Gastroesophageal sphincter (tissue), 4 donors: ENCODE results near the gene CRACR2B. TPM values are rescaled to one million over a fixed set of nuclear protein-coding genes. Genes with fewer than 3 reads are reported as not detected.

Source experiments
- ATAC-seq: fragments of 150-250 bp; one replicate; pipeline ENCODE4 v1.9.1; 2016; ENCODE audit warnings: mild to moderate bottlenecking, moderate library complexity
- H3K27ac ChIP-seq, 4 donors: fragments of 200-600 bp; sonication (generic) in 3 of 4; 1 replicate in 3 of 4; 2 replicates in 1 of 4; pipeline ENCODE4 v1.5.1; 2016 to 2019
- H3K27me3 ChIP-seq: fragments of 200-600 bp; sonication (generic); one replicate; pipeline ENCODE4 v1.5.1; 2019
- H3K36me3 ChIP-seq, 2 donors: fragments of 200-600 bp; sonication (generic); one replicate each; pipeline ENCODE4 v1.5.1; 2019; ENCODE audit warnings: control low read depth in 1 of 2
- H3K4me1 ChIP-seq, 3 donors: fragments of 200-600 bp; sonication (generic); 1 replicate in 2 of 3; 2 replicates in 1 of 3; pipeline ENCODE4 v1.5.1; 2016 to 2019; ENCODE audit warnings: control low read depth in 2 of 3
- H3K4me3 ChIP-seq, 2 donors: fragments of 200-600 bp; sonication (generic); one replicate each; pipeline ENCODE4 v1.5.1; 2019; ENCODE audit warnings: mild to moderate bottlenecking in 1 of 2, moderate library complexity in 1 of 2
- H3K9me3 ChIP-seq, 3 donors: fragments of 200-600 bp; sonication (generic); one replicate each; pipeline ENCODE4 v1.5.1; 2017 to 2019; ENCODE audit warnings: control low read depth in 2 of 3
- EP300 ChIP-seq: sonication (generic); formaldehyde crosslinking; IDR thresholded peaks from one replicate; pipeline ENCODE4 v1.6.1; 2017; ENCODE audit warnings: antibody characterized with exemption, mild to moderate bottlenecking
- POLR2A ChIP-seq, 2 donors: fragments of 450-650 bp; IDR thresholded peaks; one replicate each; pipeline ENCODE4 v1.6.1; 2017; ENCODE audit warnings: antibody characterized with exemption in 2 of 2, mild to moderate bottlenecking in 2 of 2, moderate library complexity in 1 of 2
- POLR2AphosphoS5 ChIP-seq: sonication (generic); formaldehyde crosslinking; IDR thresholded peaks from one replicate; pipeline ENCODE4 v1.6.1; 2017; ENCODE audit warnings: antibody characterized with exemption
- WGBS, 2 donors: methylation state at CpG; one replicate each; pipeline ENCODE4 v1.1.5; 2018; ENCODE audit warnings: low coverage in 1 of 2; 5-methylcytosine and 5-hydroxymethylcytosine counted together
- total RNA-seq, 4 donors: library from RNA; depleted of rRNA; stranded (reverse); fragments of >200 nt; gene quantifications; one replicate each; pipeline ENCODE4 v1.1.0, GENCODE V29; 2016
- TF ChIP-seq, protein P1 (sequence below), 4 experiments: fragments of 200-600 bp in 2 of 4; fragments of 450-650 bp in 2 of 4; sonication (generic) in 1 of 4; IDR thresholded peaks; one replicate each; pipeline ENCODE4 v1.5.1; 2017 to 2019; ENCODE audit warnings: antibody characterized with exemption in 4 of 4, mild to moderate bottlenecking in 2 of 4, moderate library complexity in 2 of 4

The CRACR2B gene
- total RNA-seq, 4 donors from 2014 or later = 4.1 to 10.3 (median 6.4) TPM

DNA sequence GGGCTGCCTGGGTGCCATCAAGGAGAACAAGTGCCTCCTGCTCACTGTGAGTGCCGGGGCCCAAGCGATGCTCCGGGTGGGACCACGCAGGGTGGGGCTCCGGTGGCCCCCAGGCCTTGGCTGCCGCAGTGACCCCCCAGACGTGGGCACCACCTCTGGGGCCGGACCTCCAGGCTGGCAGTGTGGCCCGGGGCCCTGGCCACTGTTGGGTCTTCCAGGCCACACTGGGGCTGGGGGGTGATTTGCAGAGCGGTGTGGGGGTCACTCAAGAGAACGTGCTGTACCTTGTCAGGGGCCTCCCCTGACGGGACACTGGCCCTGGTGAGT is 34.9 kb downstream of the CRACR2B start:
- peak overlapping the region in 1 of 4 donors; percentile 12 for H3K27ac ChIP-seq
- H3K9me3 ChIP-seq = no peaks in the 10 kb centered on the region
- H3K4me1 ChIP-seq = peaks cover 0 to 50% (median 16%) of the 10 kb centered on the region in 3 donors
- H3K27me3 ChIP-seq = no peaks in the 10 kb centered on the region
- no peak for ATAC-seq
- WGBS, 2 donors = 100% methylated on average over 3 of the region's 12 CpGs; no CpG with 5 or more reads in 1 of the 2 donors
- no peak overlapping the region for H3K4me3 ChIP-seq
- H3K36me3 ChIP-seq = peaks cover 0 to 64% of the 10 kb centered on the region in 2 donors
- TF ChIP-seq POLR2A (IDR thresholded peaks at IDR 0.05) (no peak), EP300 (no peak), POLR2AphosphoS5 (no peak)
- TF ChIP-seq, protein P1, sequence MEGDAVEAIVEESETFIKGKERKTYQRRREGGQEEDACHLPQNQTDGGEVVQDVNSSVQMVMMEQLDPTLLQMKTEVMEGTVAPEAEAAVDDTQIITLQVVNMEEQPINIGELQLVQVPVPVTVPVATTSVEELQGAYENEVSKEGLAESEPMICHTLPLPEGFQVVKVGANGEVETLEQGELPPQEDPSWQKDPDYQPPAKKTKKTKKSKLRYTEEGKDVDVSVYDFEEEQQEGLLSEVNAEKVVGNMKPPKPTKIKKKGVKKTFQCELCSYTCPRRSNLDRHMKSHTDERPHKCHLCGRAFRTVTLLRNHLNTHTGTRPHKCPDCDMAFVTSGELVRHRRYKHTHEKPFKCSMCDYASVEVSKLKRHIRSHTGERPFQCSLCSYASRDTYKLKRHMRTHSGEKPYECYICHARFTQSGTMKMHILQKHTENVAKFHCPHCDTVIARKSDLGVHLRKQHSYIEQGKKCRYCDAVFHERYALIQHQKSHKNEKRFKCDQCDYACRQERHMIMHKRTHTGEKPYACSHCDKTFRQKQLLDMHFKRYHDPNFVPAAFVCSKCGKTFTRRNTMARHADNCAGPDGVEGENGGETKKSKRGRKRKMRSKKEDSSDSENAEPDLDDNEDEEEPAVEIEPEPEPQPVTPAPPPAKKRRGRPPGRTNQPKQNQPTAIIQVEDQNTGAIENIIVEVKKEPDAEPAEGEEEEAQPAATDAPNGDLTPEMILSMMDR (IDR thresholded peaks at IDR 0.05) = no peak

DNA sequence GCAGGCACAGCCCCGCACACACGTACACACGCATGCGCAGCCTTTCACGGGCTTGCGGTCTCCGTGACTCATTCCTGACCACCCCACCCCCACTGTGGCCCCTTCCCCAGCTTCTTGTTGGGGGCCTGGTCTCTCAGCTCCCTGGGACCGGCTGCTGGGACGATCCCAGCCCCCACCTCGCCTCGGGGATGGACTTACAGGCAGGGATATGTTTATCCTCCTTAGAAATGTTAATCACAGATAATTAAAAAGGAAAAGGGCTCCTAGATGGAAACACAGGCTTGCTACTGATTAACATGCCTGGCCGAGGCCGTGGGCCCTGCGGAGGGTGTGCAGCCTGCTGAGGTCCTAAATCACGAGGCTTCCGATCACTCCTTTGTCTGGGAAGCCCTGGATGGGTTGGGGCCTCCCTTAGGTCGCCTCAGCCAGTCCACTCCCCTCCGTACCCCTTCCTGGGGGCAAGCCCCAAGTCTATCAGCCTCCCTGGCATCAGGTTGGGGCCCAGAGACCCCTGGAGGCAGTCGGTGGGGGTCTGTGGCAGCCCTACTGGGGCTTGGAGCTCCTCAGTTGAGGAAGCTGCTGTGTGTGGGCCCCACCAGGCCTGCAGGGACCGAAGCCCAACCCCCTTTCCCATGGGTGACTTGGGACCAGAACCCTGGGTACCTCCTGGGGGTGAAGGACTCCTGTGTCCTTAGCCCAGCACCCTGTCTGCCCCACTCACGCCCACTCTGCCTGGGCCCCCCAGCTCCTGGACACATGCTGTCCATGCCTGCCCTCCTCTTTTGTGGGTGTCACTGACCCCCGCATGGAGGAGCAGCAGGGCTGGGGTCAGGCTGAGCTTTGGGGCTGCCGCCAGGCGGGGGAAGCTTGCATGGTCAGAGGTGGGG is 35.5 kb downstream of the CRACR2B start:
- no peak for ATAC-seq
- TF ChIP-seq EP300 (no peak), POLR2AphosphoS5 (no peak), POLR2A (IDR thresholded peaks at IDR 0.05) (no peak)
- TF ChIP-seq, protein P1 (IDR thresholded peaks at IDR 0.05) = no peak
- H3K9me3 ChIP-seq = no peaks in the 10 kb centered on the region
- H3K4me3 ChIP-seq = no peak overlapping the region
- H3K27me3 ChIP-seq = no peaks in the 10 kb centered on the region
- WGBS, 2 donors = 90% methylated on average over 3 of the region's 24 CpGs; no CpG with 5 or more reads in 1 of the 2 donors
- H3K4me1 ChIP-seq = peaks cover 0 to 44% (median 16%) of the 10 kb centered on the region in 3 donors
- H3K36me3 ChIP-seq = peaks cover 0 to 70% of the 10 kb centered on the region in 2 donors
- H3K27ac ChIP-seq = no peak overlapping the region

DNA sequence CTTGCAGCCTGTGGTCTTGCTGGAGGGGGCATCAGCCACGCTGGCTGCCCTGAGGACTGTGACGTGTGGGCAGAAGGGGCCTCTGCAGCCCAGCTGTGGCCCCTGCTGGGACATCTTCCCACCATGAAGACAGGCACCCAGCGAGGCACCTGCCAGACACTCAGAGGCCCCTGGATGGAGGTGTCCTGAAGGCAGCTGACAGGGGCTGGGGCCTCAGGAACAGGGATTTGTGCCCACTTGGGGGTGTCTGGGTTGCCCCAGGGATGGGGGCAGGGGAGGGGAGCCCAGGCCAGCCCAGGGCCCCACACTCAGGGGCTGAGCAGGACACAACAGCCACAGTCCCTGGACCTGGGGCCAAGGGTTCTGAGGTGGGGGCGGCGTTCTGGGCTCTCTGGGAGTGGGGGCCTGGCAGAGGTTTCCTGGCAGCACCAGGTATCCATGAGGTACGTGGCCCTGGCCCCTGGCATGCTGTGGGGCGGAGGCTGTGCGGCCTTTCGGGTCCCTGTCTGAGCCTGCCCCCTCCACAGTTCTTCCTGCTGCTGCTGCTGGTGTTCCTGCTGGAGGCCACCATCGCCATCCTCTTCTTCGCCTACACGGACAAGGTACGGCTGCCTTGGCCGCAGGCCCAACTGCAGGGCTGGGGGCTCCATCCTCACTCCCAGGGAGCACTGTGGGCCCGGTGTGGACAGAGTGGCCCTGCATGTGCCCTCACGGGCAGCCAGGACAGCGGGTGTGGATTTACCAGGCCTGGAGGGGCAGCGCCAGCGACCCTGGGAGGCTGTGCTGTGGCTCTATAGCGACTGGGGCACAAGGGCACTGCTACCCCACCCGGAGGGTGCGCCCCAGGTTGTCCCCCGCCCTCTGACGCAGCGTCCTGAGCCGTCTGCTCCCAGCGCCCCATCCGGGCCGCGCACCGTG is 36.5 kb downstream of the CRACR2B start:
- Histone ChIP-seq H3K9me3 (no peaks in the 10 kb centered on the region), H3K27me3 (no peaks in the 10 kb centered on the region), H3K36me3 (peaks cover 0 to 79% of the 10 kb centered on the region in 2 donors), H3K4me1 (peaks cover 0 to 35% (median 16%) of the 10 kb centered on the region in 3 donors), H3K4me3 (no peak overlapping the region), H3K27ac (no peak overlapping the region)
- 92% methylated on average over 11 of the region's 31 CpGs; no CpG with 5 or more reads in 1 of the 2 donors for WGBS, 2 donors
- TF ChIP-seq EP300 = no peak
- TF ChIP-seq POLR2AphosphoS5 = no peak
- TF ChIP-seq, protein P1 (IDR thresholded peaks at IDR 0.05) = no peak
- no peak for ATAC-seq

DNA sequence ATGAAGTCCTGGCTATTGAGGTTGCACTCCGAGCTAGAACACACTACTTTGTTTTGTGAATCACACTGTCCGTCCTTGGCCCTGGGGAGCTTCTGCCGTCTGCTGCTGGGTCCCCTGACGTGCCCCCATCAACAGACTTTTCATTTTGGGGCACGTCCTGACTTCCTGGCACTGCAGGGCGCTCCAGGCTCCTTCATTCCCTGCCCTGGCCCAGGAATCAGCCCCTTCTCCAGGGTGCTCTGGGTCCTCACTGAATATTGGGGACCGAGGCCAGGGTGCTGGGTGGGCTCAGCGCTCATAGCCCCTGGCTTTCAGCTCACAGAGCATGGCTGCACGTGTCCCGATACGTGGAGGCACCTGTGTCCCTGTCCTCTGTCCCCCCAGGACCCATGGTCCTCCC is 37.2 kb downstream of the CRACR2B start:
- Histone ChIP-seq H3K9me3 (no peaks in the 10 kb centered on the region), H3K36me3 (peaks cover 0 to 85% of the 10 kb centered on the region in 2 donors), H3K4me1 (peaks cover 0 to 27% (median 10%) of the 10 kb centered on the region in 3 donors), H3K4me3 (no peak overlapping the region), H3K27me3 (no peaks in the 10 kb centered on the region), H3K27ac (no peak overlapping the region)
- TF ChIP-seq, protein P1 (IDR thresholded peaks at IDR 0.05) = no peak
- TF ChIP-seq POLR2A (IDR thresholded peaks at IDR 0.05) = no peak
- ATAC-seq = no peak
- 59% methylated on average over 2 of the region's 11 CpGs; no CpG with 5 or more reads in 1 of the 2 donors for WGBS, 2 donors
